ENCODE results near the gene ANKRD33.

The ANKRD33 gene

GRCh38 chr12:51926064-51926632 lies 38.2 kb downstream of the ANKRD33 start:
- Histone ChIP-seq H3K36me3 (ENCODE audit: low read depth) (no peaks in the 10 kb centered on the region), H3K4me1 (ENCODE audit: insufficient read depth, poor library complexity, severe bottlenecking) (no peaks in the 10 kb centered on the region), H3K27me3 (ENCODE audit: insufficient read depth, poor library complexity, severe bottlenecking) (no peaks in the 10 kb centered on the region), H3K9me3 (ENCODE audit: severe bottlenecking) (no peaks in the 10 kb centered on the region), H3K4me3 (ENCODE audit: severe bottlenecking) (no peak overlapping the region), H3K27ac (ENCODE audit: poor library complexity, severe bottlenecking) (no peak overlapping the region)
- TF ChIP-seq, protein P1, sequence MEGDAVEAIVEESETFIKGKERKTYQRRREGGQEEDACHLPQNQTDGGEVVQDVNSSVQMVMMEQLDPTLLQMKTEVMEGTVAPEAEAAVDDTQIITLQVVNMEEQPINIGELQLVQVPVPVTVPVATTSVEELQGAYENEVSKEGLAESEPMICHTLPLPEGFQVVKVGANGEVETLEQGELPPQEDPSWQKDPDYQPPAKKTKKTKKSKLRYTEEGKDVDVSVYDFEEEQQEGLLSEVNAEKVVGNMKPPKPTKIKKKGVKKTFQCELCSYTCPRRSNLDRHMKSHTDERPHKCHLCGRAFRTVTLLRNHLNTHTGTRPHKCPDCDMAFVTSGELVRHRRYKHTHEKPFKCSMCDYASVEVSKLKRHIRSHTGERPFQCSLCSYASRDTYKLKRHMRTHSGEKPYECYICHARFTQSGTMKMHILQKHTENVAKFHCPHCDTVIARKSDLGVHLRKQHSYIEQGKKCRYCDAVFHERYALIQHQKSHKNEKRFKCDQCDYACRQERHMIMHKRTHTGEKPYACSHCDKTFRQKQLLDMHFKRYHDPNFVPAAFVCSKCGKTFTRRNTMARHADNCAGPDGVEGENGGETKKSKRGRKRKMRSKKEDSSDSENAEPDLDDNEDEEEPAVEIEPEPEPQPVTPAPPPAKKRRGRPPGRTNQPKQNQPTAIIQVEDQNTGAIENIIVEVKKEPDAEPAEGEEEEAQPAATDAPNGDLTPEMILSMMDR (IDR thresholded peaks at IDR 0.05; ENCODE audit: poor library complexity, severe bottlenecking) = no peak
- ATAC-seq (ENCODE audit: low read depth) (no peak), DNase-seq (ENCODE audit: low spot score) (no peak)

- DNase-seq (ENCODE audit: low spot score) (no peak), ATAC-seq (ENCODE audit: low read depth) (peak; percentile 41; the same call in 1 of the 3 replicates)
- Histone ChIP-seq H3K27ac (ENCODE audit: poor library complexity, severe bottlenecking) (no peak overlapping the region), H3K4me1 (ENCODE audit: insufficient read depth, poor library complexity, severe bottlenecking) (no peaks in the 10 kb centered on the region), H3K9me3 (ENCODE audit: severe bottlenecking) (no peaks in the 10 kb centered on the region), H3K4me3 (ENCODE audit: severe bottlenecking) (no peak overlapping the region), H3K27me3 (ENCODE audit: insufficient read depth, poor library complexity, severe bottlenecking) (no peaks in the 10 kb centered on the region), H3K36me3 (ENCODE audit: low read depth) (no peaks in the 10 kb centered on the region)
- TF ChIP-seq, protein P1 (IDR thresholded peaks at IDR 0.05; ENCODE audit: poor library complexity, severe bottlenecking) = peak; percentile 47
These were observed 38.8 kb downstream of the ANKRD33 start for GRCh38 chr12:51926718-51927117.

GRCh38 chr12:51932218-51933076 lies 44.5 kb downstream of the ANKRD33 start:
- Histone ChIP-seq H3K27ac (ENCODE audit: poor library complexity, severe bottlenecking) (no peak overlapping the region), H3K27me3 (ENCODE audit: insufficient read depth, poor library complexity, severe bottlenecking) (no peaks in the 10 kb centered on the region), H3K4me3 (ENCODE audit: severe bottlenecking) (no peak overlapping the region), H3K4me1 (ENCODE audit: insufficient read depth, poor library complexity, severe bottlenecking) (no peaks in the 10 kb centered on the region), H3K36me3 (ENCODE audit: low read depth) (no peaks in the 10 kb centered on the region), H3K9me3 (ENCODE audit: severe bottlenecking) (peaks cover 3% of the 10 kb centered on the region)
- ATAC-seq (ENCODE audit: low read depth) = no peak
- DNase-seq (ENCODE audit: low spot score) = no peak
- TF ChIP-seq, protein P1 (IDR thresholded peaks at IDR 0.05; ENCODE audit: poor library complexity, severe bottlenecking) = no peak

GRCh38 chr12:51934080-51934479 lies 46.2 kb downstream of the ANKRD33 start:
- TF ChIP-seq, protein P1 (IDR thresholded peaks at IDR 0.05; ENCODE audit: poor library complexity, severe bottlenecking) = no peak
- Histone ChIP-seq H3K4me3 (ENCODE audit: severe bottlenecking) (no peak overlapping the region), H3K9me3 (ENCODE audit: severe bottlenecking) (peaks cover 3% of the 10 kb centered on the region), H3K27me3 (ENCODE audit: insufficient read depth, poor library complexity, severe bottlenecking) (no peaks in the 10 kb centered on the region), H3K27ac (ENCODE audit: poor library complexity, severe bottlenecking) (no peak overlapping the region), H3K36me3 (ENCODE audit: low read depth) (no peaks in the 10 kb centered on the region), H3K4me1 (ENCODE audit: insufficient read depth, poor library complexity, severe bottlenecking) (no peaks in the 10 kb centered on the region)
- no peak for ATAC-seq (ENCODE audit: low read depth)
- DNase-seq (ENCODE audit: low spot score) = no peak

DNA sequence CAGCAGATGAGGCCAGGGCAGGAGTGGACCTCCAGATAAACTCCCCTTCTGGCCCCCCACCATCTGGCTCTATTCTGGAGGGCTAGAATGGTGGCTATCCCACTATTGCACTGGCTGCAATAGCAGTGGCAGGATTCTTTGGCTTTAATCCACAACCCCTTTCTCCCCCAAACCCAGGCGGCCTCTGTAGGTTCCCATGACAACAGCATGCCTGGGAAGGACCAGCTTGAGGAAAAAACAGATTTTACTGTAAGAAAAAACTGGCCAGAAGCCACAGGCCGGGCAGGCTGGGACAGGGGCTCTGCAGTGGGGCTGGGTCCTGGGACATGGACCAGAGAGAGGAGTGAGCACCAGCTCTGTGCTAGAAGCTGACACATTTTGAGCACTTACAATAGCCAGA lies 50.0 kb downstream of the ANKRD33 start:
- Histone ChIP-seq H3K9me3 (ENCODE audit: severe bottlenecking) (no peaks in the 10 kb centered on the region), H3K36me3 (ENCODE audit: low read depth) (no peaks in the 10 kb centered on the region), H3K4me3 (ENCODE audit: severe bottlenecking) (no peak overlapping the region), H3K27ac (ENCODE audit: poor library complexity, severe bottlenecking) (no peak overlapping the region), H3K27me3 (ENCODE audit: insufficient read depth, poor library complexity, severe bottlenecking) (no peaks in the 10 kb centered on the region), H3K4me1 (ENCODE audit: insufficient read depth, poor library complexity, severe bottlenecking) (peaks cover 7% of the 10 kb centered on the region)
- DNase-seq (ENCODE audit: low spot score) (no peak), ATAC-seq (ENCODE audit: low read depth) (no peak)
- TF ChIP-seq, protein P1 (IDR thresholded peaks at IDR 0.05; ENCODE audit: poor library complexity, severe bottlenecking) = no peak
